Activated CD4-positive, alpha-beta T cell treated with anti-CD3 and anti-CD28 coated beads, Interleukin-2, Interleukin-4, amounts not matched to agents 100 ng/mL and 50 ng/mL, durations not matched to agents 16 hours and 8 hours (primary cell): ENCODE results near the gene AK4.

ENCODE experiments used
- DNase-seq: peaks from one replicate; pipeline ENCODE4 v3.0.0-alpha.2; 2020; ENCODE audit warnings: low spot score

Gene AK4

GRCh38 chr1:65176591-65176990 lies 28.6 kb downstream of the AK4 start:
- DNase-seq: no peak

GRCh38 chr1:65177457-65177856 lies 29.5 kb downstream of the AK4 start:
- DNase-seq: no peak

GRCh38 chr1:65178235-65178634 lies 30.2 kb downstream of the AK4 start:
- no peak for DNase-seq

- no peak for DNase-seq
Measured at GRCh38 chr1:65179148-65179547, 31.1 kb downstream of the AK4 start.

- DNase-seq: no peak
Measured at GRCh38 chr1:65180977-65181376, 33.0 kb downstream of the AK4 start.

DNA sequence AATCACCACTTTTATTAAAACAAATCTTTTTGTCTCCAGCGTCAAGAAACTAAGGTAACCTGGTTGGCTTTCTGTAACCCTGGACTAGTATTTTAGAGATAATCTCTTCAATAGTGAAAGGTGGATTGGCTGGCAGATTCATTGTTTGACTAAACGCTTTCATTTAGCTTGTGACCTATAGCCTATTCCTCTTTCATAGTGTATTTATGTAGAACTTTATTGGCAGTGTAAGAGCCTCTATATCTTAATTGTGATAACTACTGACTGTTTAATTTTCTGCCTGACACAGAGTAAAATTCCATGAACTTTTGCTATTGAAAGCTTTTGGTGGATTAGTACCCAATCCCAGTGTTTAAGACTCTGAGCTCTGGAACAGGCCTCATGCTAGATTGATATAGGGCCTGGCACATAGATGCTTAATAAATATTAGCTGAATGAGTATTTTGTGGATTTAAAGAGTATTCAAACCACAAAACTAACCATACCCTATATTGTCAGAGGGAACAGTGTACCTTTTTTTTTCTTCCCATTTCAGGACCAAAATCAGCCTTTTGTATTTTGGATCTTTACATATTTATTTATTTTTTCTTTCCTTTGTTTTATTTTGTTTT lies 34.8 kb downstream of the AK4 start:
- no peak for DNase-seq

DNA sequence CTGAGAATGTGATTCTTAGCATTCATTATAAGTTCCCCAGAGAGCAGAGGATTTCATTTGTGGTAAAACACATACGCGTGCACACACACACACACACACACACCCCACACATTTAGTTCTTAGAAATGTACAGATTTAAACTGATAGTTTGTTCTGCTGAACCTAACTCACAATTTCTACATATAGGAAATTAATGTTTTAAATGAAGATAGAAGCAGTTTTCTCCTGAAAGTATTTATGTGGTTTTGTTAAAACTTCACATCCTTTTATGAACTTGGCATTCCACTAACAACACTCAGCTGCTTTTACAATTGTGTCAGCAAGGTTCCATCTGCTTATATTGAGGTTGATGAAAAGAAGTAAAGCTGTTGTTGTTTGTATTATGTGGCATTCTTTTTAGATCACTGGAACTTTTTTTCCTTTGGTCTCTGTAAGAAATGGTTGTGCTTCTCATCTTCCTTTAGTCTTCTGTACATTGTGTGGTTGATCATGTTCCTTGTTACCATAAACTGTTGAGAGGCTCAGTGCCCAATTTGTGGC lies 41.6 kb downstream of the AK4 start:
- no peak for DNase-seq

GRCh38 chr1:65190229-65190628 lies 42.2 kb downstream of the AK4 start:
- DNase-seq: no peak

DNA sequence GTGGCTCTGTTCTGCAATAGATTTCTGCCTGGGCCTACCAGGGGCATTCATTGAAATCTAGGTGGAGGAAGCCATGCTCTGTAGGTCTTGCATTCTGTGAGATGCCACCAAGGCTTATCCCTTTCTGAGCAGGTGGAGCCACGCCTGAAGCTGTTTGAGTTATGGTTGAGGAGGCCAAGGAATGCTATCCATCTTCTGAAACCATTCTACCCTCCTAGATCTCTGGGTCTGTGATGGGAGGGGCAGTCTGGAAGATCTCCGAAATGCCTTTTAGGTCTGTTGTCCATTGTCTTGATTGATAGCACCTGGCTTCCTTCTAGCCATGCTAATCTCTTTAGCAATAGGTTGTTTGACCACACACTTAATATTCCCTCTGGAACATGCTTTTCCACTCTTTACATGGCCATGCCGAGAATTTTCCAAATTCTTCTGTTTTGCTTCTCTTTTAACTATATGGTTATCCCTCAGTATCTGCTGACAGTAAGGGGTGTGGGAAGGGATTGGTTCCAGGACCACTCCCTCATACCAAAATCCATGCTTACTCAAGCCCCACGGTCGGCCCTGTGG lies 45.2 kb downstream of the AK4 start:
- no peak for DNase-seq

DNA sequence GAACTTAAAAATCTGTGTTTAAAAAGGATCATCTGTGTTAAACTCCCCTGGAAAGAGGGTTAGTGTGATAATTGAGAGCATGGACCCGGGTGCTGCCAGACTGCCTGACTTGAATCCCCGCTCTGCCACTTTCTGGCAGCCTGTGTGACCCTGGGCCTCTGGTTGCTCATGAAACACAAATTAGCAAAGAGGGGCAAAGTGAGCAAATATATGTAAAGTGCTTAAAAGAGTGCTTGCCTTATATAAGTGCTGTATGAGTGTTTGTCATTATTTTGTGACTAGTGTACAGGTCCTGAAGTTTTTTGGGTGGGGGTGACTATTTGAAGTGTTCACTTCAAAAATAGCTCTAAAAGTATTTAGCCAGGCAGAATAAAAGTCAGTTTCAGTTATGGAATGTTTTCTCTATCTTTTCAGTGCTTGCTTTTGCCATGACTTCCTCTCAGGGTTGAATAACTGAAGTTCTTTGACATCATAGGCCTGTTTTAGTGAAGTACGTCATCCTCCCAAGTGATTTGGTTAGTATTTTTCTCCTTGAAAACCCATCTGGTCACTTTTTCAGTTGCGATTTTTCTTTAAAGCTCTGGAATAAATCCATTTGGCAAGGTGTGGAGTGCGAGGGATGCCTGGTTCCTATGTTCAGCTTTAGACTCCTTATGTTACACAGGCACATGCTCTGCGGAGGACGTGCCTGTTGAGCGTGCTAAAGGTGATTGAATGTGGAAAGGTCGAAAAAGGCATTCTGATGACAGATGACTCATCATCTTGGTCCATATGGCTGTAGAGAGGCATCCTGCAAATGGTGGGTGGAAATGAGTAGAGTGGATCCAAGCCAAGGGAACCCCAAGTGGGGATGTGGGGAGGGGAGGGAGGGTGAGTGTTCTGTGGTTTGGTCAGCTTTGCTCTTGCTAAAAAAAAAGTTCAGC lies 47.8 kb downstream of the AK4 start:
- DNase-seq: no peak

- no peak for DNase-seq
Measured at GRCh38 chr1:65196926-65197325, 48.9 kb downstream of the AK4 start.

DNA sequence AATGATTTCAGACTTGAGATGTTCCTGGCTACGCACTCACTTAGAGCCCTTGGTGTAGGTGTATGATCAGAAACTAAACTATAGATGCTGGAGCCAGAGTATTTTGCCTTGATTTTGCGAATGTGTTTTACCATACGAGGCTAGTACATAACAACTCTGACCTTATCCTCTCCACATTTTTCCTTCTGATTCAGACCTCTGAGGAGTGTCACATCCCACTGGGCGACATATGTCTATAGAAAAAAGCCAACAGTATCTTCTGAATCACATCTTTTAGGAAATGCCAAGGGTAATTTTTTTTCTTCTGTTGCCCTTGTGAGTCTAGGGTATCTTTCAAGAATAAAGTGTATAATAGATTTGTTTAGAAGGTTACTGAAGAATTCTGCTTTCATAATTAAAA lies 49.6 kb downstream of the AK4 start:
- DNase-seq: no peak

DNA sequence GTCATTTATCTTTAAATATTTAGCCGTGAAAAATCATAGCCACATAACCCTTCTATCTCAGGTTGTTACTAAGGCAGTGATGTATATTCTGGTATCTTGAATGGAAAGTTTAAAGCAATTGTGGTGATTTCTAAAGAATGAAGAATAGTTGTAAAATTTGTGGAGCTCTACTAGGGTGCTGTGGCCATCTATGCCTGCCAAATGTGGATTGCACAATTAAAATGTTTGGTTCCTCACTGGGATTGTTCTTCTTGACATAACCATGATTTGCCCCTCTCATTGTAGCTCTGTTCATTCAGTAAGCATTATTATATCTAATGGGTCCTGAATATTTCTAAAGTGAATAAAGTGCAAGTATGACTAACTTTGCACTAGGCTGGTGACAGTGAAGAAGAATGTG lies 50.1 kb downstream of the AK4 start:
- no peak for DNase-seq

DNA sequence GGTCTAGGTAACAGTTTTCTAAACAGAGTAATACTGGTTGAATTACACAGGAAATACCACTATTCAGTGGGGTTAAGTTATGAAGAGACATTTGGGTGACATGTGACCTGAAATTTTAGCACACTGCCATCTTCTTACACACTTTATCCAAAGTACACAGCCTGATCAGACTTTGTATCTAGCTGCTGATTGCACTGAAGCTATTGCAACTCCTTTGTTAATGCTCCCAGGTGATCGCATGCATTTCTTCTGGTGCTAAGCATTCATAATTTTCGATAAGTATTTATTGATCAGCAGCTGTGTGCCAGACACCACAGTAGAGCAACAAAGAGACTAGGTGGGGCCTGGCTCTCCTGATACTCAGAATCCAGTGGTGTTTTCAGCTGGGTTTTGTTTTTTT lies 52.4 kb downstream of the AK4 start:
- no peak for DNase-seq

DNA sequence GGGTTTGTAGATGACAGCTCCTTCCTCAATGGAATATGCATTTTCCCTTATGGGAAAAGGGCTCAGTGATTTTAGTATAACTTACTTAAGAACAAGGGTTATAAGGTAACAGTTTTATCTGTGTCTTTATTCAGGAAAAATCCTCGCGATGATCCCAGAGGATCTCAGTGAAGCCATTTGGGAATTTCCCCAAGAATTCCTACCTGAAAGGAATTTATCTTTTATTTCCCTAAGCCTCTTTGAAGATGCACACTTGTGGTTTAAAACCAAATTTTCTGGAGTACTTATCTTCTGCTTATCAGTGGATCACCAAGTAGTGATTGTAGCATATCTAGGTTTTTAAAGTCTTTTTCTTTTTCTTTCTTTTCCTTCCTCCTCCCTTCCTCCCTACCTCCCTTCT lies 58.8 kb downstream of the AK4 start:
- no peak for DNase-seq

DNA sequence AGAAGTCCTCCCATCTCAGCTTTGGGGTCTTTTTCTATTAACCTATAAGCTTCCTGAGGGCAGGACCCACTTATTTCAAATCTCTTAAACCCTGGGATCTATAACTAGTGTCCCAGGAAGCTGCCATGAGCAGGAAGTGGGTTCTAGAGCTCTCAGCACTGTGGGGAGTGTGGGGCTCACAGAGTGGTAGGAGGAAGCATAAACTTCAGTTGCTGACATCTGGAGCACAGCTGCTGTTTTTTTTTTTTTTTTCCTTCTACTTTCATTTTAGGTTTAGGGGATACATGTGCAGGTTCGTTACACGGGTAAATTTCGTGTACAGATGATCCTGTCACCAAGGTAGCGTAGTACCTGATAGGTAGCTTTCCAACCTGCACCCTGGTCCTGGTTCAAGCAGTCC lies 59.3 kb downstream of the AK4 start:
- no peak for DNase-seq

GRCh38 chr1:65208563-65208973 lies 60.6 kb downstream of the AK4 start:
- DNase-seq: no peak

DNA sequence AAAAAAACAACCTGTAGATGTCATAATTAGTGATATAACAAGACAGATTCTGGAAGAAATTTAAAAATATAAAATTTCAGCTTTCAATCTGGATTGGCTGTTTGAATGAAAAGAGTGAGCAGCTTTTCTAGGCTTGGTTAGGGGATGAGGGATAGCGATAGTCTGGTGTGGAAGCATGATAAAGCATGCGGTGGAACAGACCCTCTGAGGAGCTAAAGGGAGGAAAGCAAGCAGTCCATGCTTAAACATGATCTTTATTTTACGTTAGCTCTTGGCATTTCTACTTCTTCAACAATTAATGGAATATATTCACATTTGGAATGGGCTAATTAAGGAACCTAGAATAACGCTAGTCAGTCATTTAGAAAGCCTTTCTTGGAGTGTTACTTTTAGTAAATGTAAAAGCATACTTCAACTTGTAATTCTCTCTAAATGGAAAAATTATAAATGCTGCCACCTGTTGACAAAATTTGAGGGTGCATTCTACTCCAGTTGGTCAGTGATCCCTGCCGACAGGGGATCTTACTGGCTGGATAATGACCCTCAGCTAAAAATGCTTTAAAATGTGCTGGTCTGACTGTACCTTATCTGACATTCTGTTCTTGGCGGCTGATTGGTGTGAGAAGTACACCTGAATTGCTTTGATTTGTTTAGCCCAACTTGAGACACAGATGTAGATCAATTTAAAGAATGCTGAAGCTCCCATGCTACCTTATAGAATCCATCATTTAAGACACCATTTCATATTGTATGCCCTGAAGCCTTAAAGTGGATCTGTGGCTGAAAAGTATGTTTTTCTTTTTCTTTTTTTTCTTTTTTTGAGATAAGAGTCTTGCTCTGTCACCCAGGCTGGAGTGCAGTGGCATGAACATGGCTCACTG lies 61.2 kb downstream of the AK4 start:
- peak; percentile 38 for DNase-seq

DNA sequence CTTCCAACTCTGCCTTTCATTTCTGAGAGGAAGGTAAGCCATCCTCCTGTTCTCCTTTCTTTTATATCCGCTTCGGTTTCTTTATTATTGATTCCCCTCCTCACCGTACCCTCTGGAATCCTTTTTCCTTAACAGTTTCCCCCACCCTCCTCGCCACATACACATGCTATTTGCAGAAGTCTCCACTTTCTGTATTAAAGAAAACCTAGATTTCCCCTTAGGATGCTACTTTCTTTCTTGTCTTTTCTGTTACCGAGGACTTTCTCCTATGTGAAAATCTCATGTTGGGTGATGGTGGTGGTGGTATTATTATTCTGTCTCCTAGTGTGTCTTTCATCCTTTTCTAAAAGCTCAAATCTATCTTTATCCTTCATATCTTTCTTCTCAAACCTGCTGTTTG lies 62.3 kb downstream of the AK4 start:
- no peak for DNase-seq

DNA sequence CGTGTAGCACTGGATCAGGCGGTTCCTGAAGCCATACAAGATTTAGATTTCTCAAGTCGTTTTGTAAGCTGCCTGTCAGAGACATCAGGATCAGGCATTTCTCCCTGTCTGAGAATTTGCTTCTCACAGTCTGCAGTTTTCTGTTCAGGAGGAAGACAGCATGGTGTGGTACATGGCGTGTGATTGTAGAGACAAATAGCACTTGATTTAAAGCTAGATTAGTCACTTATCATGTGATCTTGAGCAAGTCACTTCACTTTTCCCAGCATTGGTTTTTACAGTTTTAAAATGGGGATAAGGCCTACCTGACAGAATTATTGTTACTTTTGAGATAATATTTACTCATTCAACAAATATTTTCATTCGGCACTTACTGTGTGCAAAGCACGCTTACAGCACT lies 63.3 kb downstream of the AK4 start:
- DNase-seq: no peak

GRCh38 chr1:65213271-65214023 lies 65.4 kb downstream of the AK4 start:
- peak; percentile 24 for DNase-seq
